Measurements from ENCODE around the gene GALNT14.

Gene GALNT14

DNA sequence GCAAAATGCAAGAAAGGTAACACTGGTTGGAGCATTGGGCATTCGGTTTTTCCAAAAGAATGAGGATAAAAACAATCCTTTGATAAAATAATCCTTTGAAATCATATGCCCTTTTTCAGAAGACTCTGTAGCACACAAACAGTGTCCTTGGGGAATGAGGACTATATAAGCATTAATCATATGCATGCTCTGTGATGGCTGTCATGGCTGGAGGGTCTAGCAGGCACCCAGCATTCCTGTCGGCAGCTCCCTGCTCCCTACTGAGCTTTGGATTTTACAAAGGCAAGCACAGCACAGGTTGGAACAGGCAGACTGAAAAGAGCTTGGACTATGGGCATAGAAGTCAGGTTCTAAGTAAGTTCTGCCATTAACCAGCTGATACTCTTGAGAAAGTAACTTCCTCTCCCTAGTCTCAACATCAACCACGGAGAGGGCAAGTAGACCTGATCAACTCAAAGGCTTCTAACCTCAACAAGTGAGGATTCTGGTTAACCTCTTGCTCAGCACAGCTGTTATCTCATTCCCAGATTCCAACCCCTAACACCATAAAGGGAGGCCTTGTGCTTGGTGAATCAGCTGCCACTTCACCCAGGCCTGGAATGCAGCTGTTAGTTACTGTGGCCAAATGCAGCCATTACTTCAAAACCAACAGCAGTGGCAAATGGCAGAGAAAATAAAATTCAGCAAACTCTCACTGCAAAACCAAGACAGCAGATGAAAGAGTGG is 29.5 kb downstream of the GALNT14 start:
- no peaks in the 10 kb centered on the region for H3K79me2 ChIP-seq (ENCODE audit: insufficient read depth, low read length)
- no peak for DNase-seq

DNA sequence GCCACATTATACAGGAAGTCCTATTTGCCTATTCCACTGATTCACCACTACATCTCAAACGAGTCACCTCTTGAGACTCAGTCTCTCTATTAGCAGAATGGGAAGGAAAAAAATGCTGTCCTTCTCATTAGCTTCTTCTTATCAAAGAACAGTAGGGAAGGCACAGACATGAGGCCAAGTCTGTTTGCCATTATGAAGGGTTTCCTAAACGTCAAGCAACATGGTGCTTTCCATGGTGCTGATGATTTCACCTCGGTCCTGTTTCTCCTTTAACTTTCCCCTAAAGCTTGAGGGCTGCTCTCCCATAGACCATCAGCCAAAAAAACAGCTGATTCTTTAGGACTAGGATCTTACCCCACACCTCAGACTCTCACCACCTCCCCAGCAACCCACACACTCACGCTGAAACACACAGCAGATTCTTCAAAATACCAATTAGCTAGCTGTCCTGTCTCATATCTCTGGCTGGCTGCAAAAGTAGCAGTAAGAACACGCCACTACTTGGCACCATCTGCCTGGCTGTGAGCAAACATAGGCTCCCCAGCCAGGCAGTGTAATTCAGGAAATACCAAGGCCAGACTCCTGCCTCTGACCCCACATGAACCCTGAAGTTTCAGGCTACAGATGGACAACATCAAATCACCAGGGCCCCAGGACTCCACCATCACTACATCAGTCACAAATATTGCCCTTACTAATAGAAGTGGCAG is 30.5 kb downstream of the GALNT14 start:
- no peak overlapping the region for H3K4me2 ChIP-seq (ENCODE audit: insufficient read depth, low read length)
- peaks cover 5% of the 10 kb centered on the region for H3K27me3 ChIP-seq (ENCODE audit: insufficient read depth, low read length, poor library complexity)
- DNase-seq (no peak), ATAC-seq (ENCODE audit: insufficient read depth, low read depth) (peak; percentile 48; the same call in 1 of the 3 replicates)
- H3K9ac ChIP-seq (ENCODE audit: low read depth, low read length) = no peak overlapping the region
- TF ChIP-seq, protein P1, sequence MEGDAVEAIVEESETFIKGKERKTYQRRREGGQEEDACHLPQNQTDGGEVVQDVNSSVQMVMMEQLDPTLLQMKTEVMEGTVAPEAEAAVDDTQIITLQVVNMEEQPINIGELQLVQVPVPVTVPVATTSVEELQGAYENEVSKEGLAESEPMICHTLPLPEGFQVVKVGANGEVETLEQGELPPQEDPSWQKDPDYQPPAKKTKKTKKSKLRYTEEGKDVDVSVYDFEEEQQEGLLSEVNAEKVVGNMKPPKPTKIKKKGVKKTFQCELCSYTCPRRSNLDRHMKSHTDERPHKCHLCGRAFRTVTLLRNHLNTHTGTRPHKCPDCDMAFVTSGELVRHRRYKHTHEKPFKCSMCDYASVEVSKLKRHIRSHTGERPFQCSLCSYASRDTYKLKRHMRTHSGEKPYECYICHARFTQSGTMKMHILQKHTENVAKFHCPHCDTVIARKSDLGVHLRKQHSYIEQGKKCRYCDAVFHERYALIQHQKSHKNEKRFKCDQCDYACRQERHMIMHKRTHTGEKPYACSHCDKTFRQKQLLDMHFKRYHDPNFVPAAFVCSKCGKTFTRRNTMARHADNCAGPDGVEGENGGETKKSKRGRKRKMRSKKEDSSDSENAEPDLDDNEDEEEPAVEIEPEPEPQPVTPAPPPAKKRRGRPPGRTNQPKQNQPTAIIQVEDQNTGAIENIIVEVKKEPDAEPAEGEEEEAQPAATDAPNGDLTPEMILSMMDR (IDR thresholded peaks at IDR 0.05; ENCODE audit: borderline replicate concordance, extremely low read depth, low read length, poor library complexity, severe bottlenecking) = no peak
- no peak for TF ChIP-seq EZH2 (IDR thresholded peaks at IDR 0.05; ENCODE audit: borderline replicate concordance, low read depth, low read length, severe bottlenecking)
- no peaks in the 10 kb centered on the region for H3K36me3 ChIP-seq (ENCODE audit: insufficient read depth, low read length)
- H3K79me2 ChIP-seq (ENCODE audit: insufficient read depth, low read length) = no peaks in the 10 kb centered on the region
- no peaks in the 10 kb centered on the region for H3K9me3 ChIP-seq (ENCODE audit: insufficient read depth, low read length, severe bottlenecking)
- no peak overlapping the region for H3K27ac ChIP-seq (ENCODE audit: low read length)
- H2AFZ ChIP-seq (ENCODE audit: low read depth, low read length) = no peak overlapping the region
- H4K20me1 ChIP-seq (ENCODE audit: insufficient read depth, low read length) = no peaks in the 10 kb centered on the region
- H3K4me3 ChIP-seq (ENCODE audit: low read depth in 1 of 2, low read length in 2 of 2) = no peak overlapping the region
- no peaks in the 10 kb centered on the region for H3K4me1 ChIP-seq (ENCODE audit: insufficient read depth, low read length)

More for the DNA sequence above, 29.5 kb downstream of the GALNT14 start:
- H3K9ac ChIP-seq (ENCODE audit: low read depth, low read length) = no peak overlapping the region
- no peaks in the 10 kb centered on the region for H3K36me3 ChIP-seq (ENCODE audit: insufficient read depth, low read length)
- H3K4me2 ChIP-seq (ENCODE audit: insufficient read depth, low read length) = no peak overlapping the region
- no peak overlapping the region for H2AFZ ChIP-seq (ENCODE audit: low read depth, low read length)
- H3K4me3 ChIP-seq (ENCODE audit: low read depth in 1 of 2, low read length in 2 of 2) = no peak overlapping the region
- peaks cover 5% of the 10 kb centered on the region for H3K27me3 ChIP-seq (ENCODE audit: insufficient read depth, low read length, poor library complexity)
- H4K20me1 ChIP-seq (ENCODE audit: insufficient read depth, low read length) = no peaks in the 10 kb centered on the region
- no peak for ATAC-seq (ENCODE audit: insufficient read depth, low read depth)
- no peaks in the 10 kb centered on the region for H3K9me3 ChIP-seq (ENCODE audit: insufficient read depth, low read length, severe bottlenecking)
- no peak overlapping the region for H3K27ac ChIP-seq (ENCODE audit: low read length)
- H3K4me1 ChIP-seq (ENCODE audit: insufficient read depth, low read length) = no peaks in the 10 kb centered on the region
- TF ChIP-seq, protein P1 (IDR thresholded peaks at IDR 0.05; ENCODE audit: borderline replicate concordance, extremely low read depth, low read length, poor library complexity, severe bottlenecking) = no peak
- no peak for TF ChIP-seq EZH2 (IDR thresholded peaks at IDR 0.05; ENCODE audit: borderline replicate concordance, low read depth, low read length, severe bottlenecking)

DNA sequence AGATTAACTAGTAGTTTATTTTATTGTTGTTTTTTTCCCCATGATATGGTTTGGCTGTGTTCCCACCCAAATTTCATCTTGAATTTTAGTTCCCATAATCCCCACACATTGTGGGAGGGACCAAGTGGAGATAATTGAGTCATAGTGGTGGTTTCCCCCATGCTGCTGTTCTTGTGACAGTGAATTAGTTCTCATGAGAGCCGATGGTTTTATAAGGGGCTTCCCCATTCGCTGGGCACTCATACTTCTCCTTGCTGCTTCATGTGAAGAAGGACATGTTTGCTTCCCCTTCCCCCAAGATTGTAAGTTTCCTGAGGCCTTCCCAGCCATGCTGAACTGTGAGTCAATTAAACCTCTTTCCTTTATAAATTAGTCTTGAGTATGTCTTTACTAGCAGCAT is 36.5 kb downstream of the GALNT14 start:
- no peak overlapping the region for H3K27ac ChIP-seq (ENCODE audit: low read length)
- no peak for TF ChIP-seq EZH2 (IDR thresholded peaks at IDR 0.05; ENCODE audit: borderline replicate concordance, low read depth, low read length, severe bottlenecking)
- TF ChIP-seq, protein P1 (IDR thresholded peaks at IDR 0.05; ENCODE audit: borderline replicate concordance, extremely low read depth, low read length, poor library complexity, severe bottlenecking) = no peak
- no peaks in the 10 kb centered on the region for H3K36me3 ChIP-seq (ENCODE audit: insufficient read depth, low read length)
- no peaks in the 10 kb centered on the region for H4K20me1 ChIP-seq (ENCODE audit: insufficient read depth, low read length)
- no peaks in the 10 kb centered on the region for H3K9me3 ChIP-seq (ENCODE audit: insufficient read depth, low read length, severe bottlenecking)
- H3K79me2 ChIP-seq (ENCODE audit: insufficient read depth, low read length) = no peaks in the 10 kb centered on the region
- peaks cover 12% of the 10 kb centered on the region for H3K27me3 ChIP-seq (ENCODE audit: insufficient read depth, low read length, poor library complexity)
- no peak overlapping the region for H3K9ac ChIP-seq (ENCODE audit: low read depth, low read length)
- H2AFZ ChIP-seq (ENCODE audit: low read depth, low read length) = no peak overlapping the region
- H3K4me3 ChIP-seq (ENCODE audit: low read depth in 1 of 2, low read length in 2 of 2) = no peak overlapping the region
- H3K4me1 ChIP-seq (ENCODE audit: insufficient read depth, low read length) = no peaks in the 10 kb centered on the region
- DNase-seq = no peak
- H3K4me2 ChIP-seq (ENCODE audit: insufficient read depth, low read length) = no peak overlapping the region
- no peak for ATAC-seq (ENCODE audit: insufficient read depth, low read depth)
